Right lobe of liver (tissue), 4 donors: ENCODE measurements around the gene RIMBP2.

Experiments
- CTCF ChIP-seq, 4 donors: fragments of 200-600 bp in 3 of 4; fragments of 450-650 bp in 1 of 4; IDR thresholded peaks; one replicate each; pipeline versions ENCODE4 v1.5.1 to v1.8.0; 2016 to 2022; ENCODE audit warnings: antibody characterized with exemption in 4 of 4, mild to moderate bottlenecking in 2 of 4
- POLR2A ChIP-seq: fragments of 450-650 bp; IDR thresholded peaks from one replicate; pipeline ENCODE4 v1.6.1; 2017; ENCODE audit warnings: antibody characterized with exemption, mild to moderate bottlenecking
- donor health status: DM: no; HTN: no; CAD: no.
- donor health status: DM: no; HTN: no; CAD: no.
- donor health status: DM: no; HTN: yes; CAD: no.

- TF ChIP-seq POLR2A: no peak
- TF ChIP-seq CTCF (IDR thresholded peaks at IDR 0.05): no peak
Measured at GRCh38 chr12:130603396-130603965, 112.6 kb downstream of the RIMBP2 start.
